GM18511 (cell line): ENCODE measurements around the gene PITPNM3.
A peak's percentile ranks its signal among the peaks of the same experiment; 100 is the strongest.

Source experiments
- ATAC-seq: cut with Tn5 transposase; IDR thresholded peaks from one replicate; pipeline ENCODE4 v1.9.1; 2021; ENCODE audit warnings: mild to moderate bottlenecking, moderate library complexity; ENCODE audit not compliant: unreplicated experiment

Gene PITPNM3

GRCh38 chr17:6449307-6449706 is 107.0 kb downstream of the PITPNM3 start:
- ATAC-seq, result no peak

GRCh38 chr17:6448473-6448872 is 107.9 kb downstream of the PITPNM3 start:
- no peak for ATAC-seq

GRCh38 chr17:6446516-6447100 is 109.7 kb downstream of the PITPNM3 start:
- ATAC-seq, result no peak

DNA sequence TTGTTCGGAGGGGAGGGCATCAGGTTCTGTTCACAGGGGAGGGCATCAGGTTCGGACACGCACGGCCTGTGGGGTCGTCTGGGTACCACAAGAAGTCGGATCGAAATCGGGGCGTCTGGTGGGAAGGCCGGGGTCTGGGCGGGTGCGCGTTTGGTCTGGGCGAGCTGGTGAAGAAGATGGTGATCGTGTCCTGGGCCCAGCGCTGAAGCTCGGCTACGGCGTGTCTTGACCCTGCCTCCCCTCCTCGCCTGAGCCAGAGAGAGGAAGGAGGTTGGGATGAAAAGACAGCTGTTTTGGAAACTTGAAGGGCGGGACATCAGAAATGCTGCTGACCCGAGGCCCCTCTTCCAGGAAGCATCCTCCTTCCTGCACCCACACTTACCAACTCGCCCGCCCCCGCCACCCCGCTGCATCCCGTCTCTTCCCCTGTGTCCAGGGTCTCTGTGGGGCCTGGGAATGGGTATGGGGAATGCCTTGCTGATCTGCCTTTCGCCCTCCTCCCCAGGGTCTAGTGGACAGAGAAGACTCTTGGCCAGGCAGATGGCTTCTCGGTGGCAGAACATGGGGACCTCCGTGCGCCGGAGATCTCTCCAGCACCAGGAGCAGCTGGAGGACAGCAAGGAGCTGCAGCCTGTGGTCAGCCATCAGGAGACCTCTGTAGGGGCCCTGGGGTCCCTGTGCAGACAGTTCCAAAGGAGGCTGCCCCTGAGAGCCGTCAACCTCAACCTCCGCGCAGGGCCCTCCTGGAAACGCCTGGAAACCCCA is 111.6 kb downstream of the PITPNM3 start:
- no peak for ATAC-seq

GRCh38 chr17:6443692-6444570 is 112.4 kb downstream of the PITPNM3 start, which contains the start of gene PIMREG:
PIMREG (plus strand) TSS chr17:6444455; CDS start chr17:6445111, 656 bp downstream.
- ATAC-seq, result peak; percentile 91

DNA sequence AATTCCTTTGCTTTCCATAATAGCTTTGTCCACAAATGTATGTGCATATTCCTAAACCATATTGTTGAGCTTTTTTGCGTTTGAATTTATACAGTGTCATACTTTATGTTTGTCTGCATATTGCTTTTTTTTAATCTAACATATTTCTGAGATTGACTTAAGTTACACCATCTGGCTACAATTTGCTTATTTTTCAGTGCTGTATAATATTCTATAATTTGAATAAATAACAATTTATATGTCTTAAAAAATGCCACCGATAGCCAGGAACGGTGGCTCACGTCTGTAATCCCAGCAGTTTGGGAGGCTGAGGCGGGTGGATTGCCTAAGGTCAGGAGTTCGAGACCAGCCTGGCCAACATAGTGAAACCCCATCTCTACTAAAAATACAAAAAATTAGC is 113.6 kb downstream of the PITPNM3 start:
- no peak for ATAC-seq

DNA sequence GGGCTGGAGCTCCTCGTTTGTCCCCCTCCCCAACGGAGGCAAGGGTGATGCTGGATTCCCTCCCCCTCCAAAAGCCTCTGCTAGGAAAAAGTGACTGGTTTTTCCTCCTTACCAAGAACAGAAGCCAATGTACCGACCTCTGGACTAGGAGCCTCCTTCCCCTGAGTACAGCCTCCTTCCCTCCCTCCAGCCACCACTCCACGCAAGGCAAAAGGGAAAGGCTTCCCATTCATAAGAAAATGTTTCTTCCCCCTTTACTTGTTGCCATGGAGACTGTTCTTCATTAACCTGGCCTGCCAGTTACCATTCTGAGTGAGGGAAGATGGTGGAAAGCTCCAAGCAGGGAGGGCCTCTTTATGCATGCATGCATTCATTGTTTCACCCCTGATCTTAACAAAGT is 116.4 kb downstream of the PITPNM3 start:
- ATAC-seq, result no peak

- no peak for ATAC-seq
Observed at GRCh38 chr17:6437956-6438355, 118.4 kb downstream of the PITPNM3 start.

DNA sequence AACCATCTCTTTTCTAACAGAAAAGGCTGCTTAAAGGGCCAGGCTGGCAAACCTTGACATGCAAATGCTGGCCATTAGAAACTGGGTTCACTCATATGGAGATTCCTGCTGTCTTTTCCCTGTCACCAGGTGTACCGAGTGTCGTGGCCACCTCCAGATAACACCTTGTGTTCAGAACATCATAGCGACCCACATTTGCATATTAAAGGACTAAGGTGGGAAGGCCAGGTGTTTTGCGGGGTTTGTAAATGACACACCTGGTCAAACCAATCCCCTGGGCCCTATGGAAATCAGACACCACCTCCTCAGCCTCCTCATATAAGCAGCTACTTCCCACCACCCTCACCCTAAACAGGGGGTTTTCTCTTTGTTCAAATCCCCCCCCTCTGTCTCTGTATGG is 118.9 kb downstream of the PITPNM3 start:
- no peak for ATAC-seq

- no peak for ATAC-seq
Observed at GRCh38 chr17:6435968-6436367, 120.4 kb downstream of the PITPNM3 start.

DNA sequence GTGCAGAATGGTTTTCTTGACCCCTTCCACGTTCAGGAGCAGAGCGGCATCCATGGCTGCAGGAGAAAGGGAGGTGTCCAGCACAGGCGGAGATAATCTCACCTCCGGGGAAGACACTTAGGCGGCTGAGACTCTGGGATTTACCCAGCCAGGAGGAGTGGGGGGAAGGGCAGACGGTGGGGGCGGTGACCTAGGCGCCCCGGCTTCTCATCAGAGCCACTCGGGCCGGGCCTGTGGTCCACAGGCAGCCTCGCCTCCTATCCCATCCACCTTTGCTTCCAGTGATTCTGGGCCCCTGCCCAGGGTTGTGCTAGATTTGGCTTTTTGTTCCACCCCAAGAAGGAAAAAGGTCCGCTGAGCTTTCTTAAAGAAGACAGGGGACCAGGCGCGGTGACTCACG is 121.3 kb downstream of the PITPNM3 start, which contains the start of gene AIPL1:
Gene AIPL1, minus strand, starts transcription at position 71 of the 400 bp plus-strand sequence. Its CDS starts 17 bp downstream, at position 54.
- no peak for ATAC-seq

DNA sequence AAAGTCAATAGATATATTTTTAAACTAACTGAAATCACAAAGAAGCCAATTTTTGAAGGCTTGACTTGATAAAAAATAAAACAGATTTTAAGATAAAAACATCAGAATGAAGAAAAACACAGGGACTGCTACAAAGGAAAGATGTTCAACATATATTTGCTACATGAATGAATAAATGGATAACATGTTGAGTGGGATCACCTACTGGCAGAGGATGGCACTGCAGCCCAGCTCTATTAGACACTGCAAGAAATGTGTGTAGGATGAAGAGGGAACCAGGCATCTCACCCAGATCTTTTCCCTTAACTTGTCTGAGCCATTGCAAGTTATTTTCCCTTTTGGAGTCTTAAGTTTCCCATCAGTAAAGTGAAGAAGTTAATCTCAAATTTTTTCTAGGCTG is 125.6 kb downstream of the PITPNM3 start:
- ATAC-seq, result no peak

DNA sequence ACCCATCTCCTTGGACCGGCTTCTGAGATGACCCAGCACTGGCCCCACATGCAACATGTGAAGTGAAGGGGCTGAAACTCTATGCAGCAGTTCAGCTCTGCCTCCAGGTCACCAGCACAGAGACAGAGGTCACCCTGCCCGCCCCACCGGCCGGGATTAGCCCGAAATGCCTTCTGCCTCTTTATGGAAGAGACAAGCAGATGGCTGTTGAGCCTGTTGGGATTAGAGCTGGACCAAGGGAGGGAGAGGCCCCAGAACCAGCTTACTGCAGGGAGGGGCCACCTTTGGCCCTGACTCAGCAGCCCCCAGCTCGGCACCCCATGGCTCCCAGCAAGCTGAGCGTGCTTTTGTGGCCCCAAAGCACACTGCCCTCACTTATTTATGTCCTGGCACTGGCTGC is 127.1 kb downstream of the PITPNM3 start:
- ATAC-seq, result no peak

GRCh38 chr17:6428207-6428965 is 128.0 kb downstream of the PITPNM3 start:
- ATAC-seq, result no peak

DNA sequence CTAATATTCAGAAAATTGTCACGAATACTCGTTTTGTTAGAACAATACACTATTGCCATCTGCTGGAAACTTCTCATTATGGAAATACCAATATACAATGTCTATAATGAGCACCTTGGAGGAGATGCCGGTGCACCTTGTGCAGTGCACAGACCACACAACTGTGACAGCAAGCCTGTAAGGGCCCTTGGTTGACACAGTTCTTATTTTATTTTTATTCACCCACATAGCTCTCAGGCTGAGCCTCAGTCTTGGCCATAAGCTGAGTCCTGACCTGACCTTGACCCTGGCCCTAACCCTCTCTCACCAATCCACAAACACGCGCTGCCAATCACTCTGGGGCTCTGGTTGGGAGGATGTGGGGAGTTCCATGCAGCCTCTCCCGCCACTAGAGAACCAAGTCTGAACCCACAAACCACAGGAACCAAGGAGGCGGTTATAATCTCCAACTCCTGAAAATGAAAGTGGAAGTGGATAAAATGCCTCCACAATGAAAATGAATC is 129.0 kb downstream of the PITPNM3 start:
- no peak for ATAC-seq

- no peak for ATAC-seq
Observed at GRCh38 chr17:6426356-6427101, 129.8 kb downstream of the PITPNM3 start.

- no peak for ATAC-seq
Observed at GRCh38 chr17:6425407-6425806, 130.9 kb downstream of the PITPNM3 start.

GRCh38 chr17:6423931-6424330 is 132.4 kb downstream of the PITPNM3 start:
- no peak for ATAC-seq

DNA sequence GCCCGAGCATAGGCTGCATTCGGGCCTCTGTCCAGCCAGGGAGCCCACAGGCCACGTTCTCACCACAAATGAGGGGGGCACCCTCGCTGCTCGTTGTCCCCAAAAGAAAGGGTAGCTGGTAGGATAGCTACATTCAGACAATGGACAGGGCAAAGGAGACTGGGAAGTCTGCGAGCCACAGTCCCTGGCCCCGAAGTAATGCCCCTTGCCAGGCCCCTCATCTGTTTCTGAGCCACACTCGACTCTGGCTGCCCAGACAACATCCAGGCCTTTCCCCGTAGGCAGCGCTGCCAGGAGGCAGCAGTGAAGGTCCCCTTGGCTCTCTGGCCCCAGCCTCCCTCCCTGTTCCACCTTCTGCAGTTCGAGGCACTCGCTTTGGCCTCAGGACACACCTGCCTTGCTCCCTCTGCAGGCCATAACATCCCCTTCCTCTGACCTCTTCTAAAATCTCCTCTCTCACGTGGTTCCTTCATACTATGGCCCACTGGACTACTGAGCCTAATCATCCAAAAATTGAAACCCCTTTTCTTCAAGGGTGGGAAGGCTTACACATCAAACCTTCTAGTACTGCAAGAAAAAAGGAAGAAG is 133.6 kb downstream of the PITPNM3 start:
- ATAC-seq, result no peak
